HG03469 (cell line): ENCODE results near the gene ADD3.

Source experiments
- ATAC-seq: cut with Tn5 transposase; IDR thresholded peaks from one replicate; pipeline ENCODE4 v1.9.1; 2021; ENCODE audit warnings: mild to moderate bottlenecking, moderate library complexity, moderate number of reproducible peaks; ENCODE audit not compliant: unreplicated experiment

The ADD3 gene, protein sequence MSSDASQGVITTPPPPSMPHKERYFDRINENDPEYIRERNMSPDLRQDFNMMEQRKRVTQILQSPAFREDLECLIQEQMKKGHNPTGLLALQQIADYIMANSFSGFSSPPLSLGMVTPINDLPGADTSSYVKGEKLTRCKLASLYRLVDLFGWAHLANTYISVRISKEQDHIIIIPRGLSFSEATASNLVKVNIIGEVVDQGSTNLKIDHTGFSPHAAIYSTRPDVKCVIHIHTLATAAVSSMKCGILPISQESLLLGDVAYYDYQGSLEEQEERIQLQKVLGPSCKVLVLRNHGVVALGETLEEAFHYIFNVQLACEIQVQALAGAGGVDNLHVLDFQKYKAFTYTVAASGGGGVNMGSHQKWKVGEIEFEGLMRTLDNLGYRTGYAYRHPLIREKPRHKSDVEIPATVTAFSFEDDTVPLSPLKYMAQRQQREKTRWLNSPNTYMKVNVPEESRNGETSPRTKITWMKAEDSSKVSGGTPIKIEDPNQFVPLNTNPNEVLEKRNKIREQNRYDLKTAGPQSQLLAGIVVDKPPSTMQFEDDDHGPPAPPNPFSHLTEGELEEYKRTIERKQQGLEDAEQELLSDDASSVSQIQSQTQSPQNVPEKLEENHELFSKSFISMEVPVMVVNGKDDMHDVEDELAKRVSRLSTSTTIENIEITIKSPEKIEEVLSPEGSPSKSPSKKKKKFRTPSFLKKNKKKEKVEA

DNA sequence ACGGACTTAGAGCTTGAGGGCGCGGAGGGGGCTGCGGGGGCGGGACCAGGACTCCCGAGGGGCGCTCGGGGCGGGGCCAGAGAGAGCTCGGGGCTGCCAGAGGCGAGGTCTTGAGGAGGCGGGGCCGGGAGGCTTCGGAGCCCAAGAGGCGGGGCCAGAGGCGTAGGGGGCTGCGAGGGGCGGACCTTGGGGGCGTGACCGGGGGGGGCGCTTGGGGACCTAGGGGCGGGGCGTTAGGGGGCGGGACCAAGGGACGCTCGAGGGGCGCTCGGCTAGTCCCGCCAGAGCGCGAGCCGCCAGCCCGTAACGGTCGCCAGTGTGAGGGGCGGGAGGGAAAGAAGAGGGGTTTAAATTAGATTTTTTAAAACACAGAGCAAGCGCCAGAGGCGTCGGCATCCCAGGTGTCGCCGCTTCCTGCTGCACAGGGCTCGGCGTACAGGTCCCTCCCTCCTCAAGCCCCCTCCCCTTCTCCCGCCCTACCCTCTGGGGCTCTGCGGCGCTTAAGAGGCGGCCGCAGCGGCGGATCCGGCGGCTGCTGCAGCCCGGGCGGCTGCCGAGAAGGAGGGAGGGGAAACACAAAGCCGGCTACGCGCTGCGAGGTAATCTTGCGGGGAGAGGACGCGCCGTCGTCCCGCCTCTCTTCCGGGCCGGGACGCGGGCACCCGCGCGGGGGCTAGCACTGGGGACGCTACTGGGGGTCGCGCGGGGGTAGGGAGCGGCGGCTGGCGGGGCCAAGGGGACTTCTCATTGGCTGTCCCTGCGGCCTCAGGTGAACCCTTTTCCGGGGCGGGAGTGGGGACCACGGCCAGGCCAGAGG is at the start of gene ADD3:
TSS of gene ADD3 (plus strand) at position 284 of the 817 bp plus-strand sequence. CDS start 92,670 bp downstream, outside the sequence.
- peak; percentile 28 for ATAC-seq

DNA sequence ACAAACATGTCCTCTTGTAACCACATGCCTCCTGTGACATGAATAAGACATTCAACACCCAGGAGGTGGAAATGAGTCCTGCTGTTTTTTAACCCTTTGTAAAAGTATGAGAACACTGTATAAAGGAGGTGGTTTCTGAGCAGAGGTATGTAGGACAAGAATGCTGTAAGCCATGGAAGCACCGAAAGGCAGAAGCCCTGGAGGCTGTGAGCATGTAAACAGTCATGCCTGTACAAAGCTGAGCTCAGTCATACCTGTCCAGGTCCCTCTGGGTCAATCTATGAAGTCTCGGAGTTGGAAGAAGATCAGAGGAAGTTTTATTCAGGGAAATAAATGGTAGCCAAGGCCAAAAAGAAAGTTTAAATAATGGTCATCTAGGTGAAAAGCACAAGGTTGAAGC is 49.7 kb upstream of the ADD3 start:
- no peak for ATAC-seq

DNA sequence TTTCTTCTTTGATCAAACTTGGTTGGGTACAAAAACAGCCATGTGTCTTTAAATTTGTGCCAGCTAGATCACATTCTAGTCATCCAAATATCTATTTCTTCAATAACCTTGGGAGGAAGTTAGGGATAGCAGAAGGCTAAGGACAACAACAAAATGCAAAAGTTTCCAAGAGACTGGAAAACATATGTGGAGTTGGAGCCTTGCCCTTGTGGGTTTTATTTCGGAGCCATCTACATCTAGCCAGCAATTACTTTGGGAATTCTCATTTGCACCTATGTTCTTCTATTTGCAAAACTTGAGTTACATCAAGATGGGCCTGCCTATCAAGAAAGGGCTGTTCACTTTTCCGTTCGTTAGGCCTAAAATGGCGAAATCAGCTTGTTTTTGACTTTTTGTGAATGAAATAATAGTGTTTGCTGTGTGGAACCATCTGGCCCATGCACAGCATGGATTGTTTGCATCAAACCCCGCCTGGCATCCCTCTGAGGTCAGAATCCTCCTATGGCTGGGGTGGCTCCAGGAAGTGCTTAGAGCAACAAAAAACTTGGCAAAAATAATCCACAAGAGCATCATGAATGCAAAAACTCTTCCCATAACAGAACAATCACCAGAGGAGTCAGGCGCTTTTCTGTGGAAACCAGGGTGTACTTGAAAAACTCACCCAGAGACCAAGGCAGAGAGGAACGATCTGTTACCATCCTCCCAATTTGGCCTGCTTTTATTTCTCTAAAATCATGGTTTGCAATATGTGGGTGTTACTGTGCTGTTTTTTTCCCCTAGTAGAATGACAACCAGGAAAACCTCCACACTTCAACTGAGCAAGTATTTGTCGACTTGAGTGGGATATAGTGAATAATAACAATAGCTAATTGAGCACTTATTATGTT is 48.3 kb upstream of the ADD3 start:
- no peak for ATAC-seq

DNA sequence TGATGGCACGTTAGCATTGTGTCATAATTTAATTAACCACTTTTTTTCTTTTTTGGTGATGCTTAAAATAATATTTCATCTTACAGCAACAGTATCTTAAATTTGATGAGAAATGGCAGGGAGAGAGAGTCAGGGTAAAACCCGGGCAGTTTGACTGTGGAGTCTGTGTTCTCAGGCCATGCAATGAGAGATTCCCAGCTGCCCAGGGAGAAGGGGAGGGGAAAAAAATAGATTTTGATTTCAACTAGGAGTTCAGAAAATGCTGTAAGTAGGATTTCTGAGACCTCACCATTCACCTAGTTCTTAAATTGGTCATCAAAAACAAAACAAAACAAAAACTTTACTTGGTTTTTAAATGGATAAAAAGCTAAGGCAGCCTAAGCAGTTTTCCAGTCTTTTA is 47.1 kb upstream of the ADD3 start:
- ATAC-seq, result no peak

DNA sequence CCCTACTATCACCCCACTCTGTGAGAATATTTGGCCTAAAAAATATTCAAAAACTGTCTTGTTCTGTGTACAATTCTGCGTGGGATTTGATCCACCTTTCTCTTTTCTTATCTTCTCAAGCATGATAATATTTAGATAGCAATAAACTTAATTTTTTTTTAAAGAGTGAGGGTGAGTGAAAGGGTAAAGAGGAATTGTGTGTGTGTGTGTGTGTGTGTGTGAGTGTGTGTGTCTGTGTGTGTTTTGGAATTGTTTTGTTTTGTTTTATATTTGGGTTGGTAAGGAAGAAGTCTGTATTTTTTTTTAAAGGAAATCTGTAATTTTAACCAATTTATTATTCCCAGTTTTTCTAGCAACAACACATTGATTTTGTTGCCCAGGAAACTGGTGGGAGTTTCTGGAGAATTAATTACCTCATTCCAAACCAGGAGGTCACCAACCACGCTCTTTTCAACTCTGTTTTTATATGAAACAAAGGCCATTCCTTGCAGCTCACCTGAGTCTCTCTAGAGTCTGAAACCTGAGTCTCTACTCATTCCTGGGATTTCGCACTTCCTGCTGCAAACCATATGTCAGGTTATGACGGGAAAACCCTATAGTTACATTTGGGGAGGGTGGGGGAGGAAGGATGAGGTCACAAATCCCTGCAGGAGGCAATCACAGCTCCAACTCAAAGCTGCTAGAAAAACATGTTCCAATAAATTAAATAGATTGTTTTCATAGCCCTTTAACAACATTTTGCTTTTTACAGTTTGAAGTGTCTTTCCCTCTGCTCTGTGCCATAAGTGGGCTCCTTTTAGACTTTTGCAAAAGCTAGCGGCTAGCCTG is 46.4 kb upstream of the ADD3 start:
- ATAC-seq, result no peak

DNA sequence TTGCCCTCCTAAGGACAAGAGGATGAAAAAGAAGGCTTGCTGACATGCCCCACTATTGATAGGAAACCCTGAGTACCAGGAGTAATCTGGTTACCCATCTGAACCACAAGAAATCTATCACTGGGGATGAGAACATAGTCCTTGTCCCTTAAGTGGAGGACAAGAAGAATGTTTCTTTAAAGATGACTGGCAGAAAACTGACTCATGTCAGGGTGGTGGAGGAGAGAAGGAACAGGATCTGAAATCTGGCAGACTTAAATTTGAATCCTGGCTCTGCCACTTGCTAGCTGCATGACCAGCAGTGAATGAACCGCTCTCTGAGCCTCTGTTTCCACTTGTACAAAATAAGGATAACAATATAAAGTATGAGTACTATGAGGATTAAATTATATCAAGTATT is 45.5 kb upstream of the ADD3 start:
- no peak for ATAC-seq

DNA sequence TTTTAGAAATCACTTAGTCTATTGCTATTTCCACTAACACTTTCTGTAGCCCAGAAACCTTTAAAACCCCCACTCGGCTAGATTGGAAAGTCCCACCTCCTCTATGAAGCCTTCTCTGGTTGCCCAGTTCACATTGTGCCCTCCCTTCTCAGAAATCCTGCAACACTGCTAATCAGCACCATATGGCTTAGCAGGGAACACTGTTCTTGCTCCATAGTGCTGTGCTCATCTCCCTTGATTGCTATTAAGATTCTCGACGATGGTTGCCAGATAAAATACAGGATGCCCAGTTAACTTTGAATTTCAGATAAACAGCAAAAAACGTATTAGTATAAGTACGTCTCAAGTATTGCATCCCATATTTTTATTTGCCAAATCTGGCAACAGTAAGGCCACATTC is 44.3 kb upstream of the ADD3 start:
- ATAC-seq, result no peak

DNA sequence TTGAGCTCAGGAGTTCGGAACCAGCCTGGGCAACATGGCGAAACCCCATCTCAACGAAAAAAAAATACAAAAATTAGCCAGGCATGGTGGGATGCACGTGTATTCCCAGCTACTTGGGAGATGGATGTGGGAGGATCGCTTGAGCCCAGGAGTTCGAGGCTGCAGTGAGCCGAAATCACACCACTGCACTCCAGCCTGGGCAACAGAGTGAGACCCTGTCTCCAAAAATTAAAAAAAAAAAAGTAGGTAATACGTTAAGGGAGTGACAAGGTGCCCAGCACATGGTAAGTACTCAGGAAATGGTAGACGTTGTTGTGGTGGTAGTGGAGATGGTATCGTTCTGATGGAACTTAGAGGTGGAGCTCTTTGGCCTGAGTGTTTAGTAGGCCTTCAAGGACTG is 43.5 kb upstream of the ADD3 start:
- no peak for ATAC-seq

DNA sequence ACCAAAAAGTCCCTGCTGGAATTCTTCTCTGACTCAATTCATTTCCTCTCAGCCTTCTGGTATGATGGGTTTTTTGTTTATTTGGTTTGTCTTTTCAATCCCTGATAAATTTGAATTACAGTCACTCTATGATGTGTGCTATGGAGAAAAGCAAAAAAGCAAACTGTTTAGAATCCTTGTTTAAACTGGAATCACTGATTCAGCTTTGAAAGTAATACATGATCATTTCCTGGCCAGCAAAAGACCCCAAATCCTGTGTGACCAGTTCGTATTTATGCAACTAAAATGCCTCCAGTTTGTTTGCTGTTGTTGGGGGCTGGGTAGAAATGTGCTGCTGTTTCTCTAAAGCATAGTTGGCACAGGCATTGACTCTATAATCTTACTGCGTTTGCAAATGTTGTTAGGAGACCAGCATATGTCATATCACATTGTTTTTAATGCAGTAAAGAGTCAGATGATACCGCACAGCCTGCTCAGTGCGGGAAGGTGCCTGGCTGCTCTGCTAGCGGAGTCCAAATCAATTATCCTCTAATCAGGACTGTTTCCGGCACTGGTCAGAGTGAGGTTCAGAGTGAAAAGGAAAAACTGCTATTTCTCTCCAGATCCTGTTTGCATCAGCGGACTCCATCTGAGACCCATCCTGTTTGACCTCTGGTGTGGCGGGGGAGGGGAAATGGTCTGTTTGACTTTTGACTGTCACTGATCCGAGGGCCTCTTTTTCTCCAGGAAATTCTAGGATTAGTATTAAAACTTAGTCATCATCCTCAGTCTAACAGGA is 40.6 kb upstream of the ADD3 start:
- no peak for ATAC-seq

DNA sequence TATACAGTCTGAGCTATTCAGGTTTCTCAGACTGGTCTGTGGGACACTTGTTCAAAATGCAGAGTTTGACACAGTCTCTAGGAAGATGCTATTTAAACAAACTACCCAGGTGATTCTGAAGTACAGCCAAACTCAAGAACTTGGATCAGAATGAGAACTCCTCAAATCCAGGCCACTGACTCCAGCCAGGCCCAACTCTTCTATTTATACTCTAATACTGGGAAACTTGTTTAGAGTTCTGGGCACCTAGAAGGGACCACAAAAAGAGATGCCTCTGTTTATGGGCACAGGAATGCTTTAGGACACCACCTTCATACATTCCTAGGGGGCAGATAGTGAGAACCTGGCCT is 40.1 kb upstream of the ADD3 start:
- ATAC-seq, result no peak

DNA sequence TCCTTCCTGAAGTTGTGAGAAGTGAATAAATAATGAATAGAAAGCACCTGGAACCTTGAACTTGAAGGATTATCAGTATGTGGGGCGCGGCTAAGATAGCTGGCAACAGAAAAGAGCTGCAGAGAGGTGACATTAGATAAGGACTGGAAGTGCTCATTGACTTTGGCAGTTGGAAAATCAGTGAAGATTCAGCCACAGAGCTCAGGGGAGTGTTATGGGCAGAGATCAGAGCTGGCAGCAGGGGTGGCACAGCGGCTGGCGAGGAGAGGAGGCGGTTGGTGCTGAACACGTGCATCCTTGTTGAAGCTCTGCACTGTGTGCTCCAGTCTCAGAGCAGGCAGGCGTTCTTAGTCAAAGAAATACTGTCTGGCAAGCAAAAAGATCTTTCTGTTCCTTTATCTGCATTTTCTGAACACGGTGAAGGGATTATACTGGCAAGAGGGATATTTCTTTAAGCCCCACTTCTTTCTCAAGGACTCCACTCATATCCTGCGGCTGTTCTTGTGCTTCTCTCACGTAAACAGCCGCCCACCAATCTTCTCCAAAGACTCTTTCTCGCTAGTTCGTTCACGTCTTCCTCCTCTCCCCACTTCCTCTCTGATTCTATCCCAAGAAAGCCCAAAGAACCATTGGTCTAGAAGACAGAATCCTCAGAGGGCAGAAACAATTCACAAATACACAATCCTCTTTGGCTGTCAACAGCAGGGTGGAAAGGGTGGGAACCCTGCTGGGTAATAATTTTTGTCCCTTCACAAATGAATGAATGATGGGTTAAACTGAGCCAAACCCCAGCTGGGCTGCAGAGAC is 38.6 kb upstream of the ADD3 start:
- ATAC-seq, result no peak

DNA sequence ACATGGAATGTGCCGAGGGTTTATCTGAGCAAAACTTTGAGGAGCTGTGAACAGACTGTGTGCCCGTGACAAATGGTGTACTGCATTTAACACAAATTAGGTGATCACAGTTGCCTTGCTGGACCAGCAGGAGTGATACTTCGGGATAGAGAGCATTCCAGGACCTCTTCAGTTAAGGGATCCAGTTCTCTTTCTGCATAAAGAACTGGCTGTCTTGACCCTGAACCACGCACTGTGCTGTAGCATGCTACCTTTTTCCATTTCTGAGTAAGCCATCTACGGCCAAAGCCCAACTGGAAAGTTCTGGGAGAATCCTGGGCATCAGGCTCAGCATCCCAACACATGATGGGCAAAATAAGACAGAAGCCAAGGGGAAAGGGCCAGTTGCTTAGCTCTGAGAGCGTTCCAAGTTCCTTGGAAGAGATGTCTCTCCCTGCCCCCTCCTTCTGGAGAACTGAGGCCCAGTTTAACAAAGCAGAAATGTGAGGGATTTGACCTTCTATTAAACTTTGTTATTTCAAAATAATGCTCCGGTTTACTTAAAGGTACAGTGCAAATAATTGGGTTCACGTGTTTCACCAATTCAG is 37.9 kb upstream of the ADD3 start:
- ATAC-seq, result no peak

DNA sequence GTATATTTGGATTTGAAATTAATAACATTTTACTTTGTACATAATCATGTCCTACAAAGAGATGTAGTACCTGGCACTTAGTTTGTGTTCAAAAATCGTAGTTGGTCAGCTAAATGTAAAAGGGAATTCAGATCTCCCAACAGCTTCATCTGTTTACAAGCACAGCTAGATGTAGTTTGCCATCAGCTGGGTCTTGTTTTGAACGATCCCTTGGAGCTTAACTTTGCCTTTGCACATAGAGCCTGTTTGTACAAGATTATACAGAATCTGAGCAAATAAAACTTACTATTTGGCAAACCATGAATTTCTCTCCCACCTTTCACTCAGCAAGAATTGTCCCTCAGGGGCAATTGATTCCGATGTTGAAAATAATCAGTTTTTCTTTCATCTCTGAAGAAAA is 36.1 kb upstream of the ADD3 start:
- ATAC-seq, result no peak

DNA sequence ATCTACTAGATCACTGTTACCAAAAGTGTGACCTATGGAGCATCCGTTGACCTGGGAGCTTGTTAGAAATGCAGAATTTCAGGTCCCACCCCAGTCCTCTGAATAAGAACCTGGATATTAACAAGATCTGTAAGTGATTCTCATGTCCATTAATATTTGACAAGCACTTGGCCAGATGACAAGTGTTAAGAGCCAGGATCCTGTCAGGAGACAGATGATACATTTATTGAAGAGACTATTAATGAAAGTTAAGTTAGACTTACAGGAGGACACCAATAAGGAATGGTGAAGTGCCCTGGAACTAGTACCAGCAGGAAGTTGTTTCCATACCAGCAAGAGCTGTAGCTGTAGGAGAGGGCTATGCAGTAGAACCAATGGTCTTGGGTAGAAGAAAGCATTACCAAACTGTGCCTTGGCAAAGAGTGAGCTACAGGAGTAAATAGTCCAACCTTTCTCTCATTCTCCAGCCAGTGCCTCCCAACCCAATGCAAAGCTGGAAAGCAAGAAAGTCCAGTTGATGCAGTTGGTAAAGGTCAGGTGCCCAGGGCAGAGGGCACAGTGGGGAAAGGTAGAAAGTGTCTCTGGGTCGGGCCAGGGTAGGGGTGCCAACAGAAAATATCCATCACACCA is 35.3 kb upstream of the ADD3 start:
- no peak for ATAC-seq

DNA sequence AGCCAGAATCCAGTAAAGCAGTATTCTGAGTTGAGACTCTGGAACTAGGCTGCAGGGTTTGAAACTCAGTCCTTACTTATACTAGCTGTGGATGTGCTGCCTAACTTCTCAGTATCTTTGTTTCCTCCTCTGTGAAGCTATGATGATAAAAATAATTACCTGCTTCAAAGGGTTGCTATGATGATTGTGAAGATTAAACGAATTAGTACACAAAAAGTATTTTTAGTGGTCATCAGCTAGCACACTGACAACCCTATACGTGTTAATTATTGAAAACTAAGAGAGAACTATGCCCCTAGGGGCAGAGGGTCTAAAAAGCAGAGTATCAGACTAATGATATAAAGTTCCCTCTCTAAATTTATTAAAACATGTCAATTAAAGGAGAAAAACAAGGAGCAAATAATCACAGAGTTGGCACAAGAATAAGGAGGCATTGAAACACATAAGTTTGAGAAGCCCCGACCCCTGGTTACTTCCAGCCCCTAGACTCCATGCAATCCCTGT is 34.4 kb upstream of the ADD3 start:
- ATAC-seq, result no peak

DNA sequence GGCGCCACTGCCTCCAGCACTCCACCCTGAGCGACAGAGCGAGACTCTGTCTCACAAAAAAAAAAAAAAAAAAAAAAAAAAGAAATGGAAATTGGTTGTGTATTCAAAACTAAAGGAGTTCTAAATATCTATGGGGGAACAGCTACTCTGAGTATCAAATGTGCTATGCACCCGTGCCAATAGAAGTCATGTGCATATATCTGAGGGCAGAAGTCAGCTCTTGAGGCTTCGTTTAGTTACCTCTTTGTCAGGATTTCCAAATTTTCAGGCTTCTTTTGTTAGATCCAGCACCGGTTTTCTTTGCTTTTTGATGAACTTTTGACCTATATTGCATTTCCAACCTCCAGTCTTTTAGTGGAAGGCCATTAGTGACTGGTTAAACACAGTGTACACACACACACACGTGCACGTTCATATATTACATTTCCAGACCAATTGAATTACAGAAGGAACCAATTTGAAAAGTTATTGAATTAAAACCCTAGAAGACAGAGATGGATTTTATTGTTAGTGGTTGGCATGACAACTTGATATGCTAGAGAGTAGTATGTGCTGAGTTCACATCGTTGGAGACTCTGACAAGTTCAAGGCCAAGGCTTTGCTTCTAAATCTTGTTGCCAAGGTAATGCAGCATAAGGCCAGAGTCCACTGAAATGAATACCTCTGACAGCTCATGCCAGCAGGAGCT is 33.1 kb upstream of the ADD3 start:
- no peak for ATAC-seq
